Tibial nerve (tissue), 4 donors: Measurements from ENCODE around the gene RAB20. TPM values are rescaled to one million over a fixed set of nuclear protein-coding genes. Genes with fewer than 3 reads are reported as not detected.

Source experiments
- DNase-seq, 2 donors: peaks; one replicate each; pipeline ENCODE4 v3.0.0-alpha.2; 2019; ENCODE audit warnings: low spot score in 2 of 2
- H3K27ac ChIP-seq, 4 donors: fragments of 200-600 bp; sonication (generic) in 3 of 4; one replicate each; pipeline ENCODE4 v1.5.1; 2017 to 2019; ENCODE audit warnings: mild to moderate bottlenecking in 1 of 4
- H3K27me3 ChIP-seq, 2 donors: fragments of 200-600 bp; sonication (generic) in 1 of 2; one replicate each; pipeline versions ENCODE4 v1.5.1 to v1.6.0; 2017 to 2019
- H3K36me3 ChIP-seq, 3 donors: fragments of 200-600 bp; sonication (generic); one replicate each; pipeline ENCODE4 v1.5.1; 2018 to 2019
- H3K4me1 ChIP-seq, 4 donors: fragments of 200-600 bp; sonication (generic) in 3 of 4; one replicate each; pipeline ENCODE4 v1.5.1; 2017 to 2019
- H3K4me3 ChIP-seq, 4 donors: fragments of 200-600 bp; sonication (generic) in 3 of 4; one replicate each; pipeline ENCODE4 v1.5.1; 2017 to 2019; ENCODE audit warnings: mild to moderate bottlenecking in 1 of 4, moderate library complexity in 1 of 4
- H3K9me3 ChIP-seq, 4 donors: fragments of 200-600 bp; sonication (generic) in 3 of 4; one replicate each; pipeline ENCODE4 v1.5.1; 2017 to 2019
- CTCF ChIP-seq, 5 experiments: fragments of 200-600 bp in 3 of 5; fragments of 450-650 bp in 2 of 5; sonication (generic) in 3 of 5; IDR thresholded peaks; one replicate each; pipeline ENCODE4 v1.5.1; 2016 to 2019; ENCODE audit warnings: antibody characterized with exemption in 5 of 5, mild to moderate bottlenecking in 3 of 5, moderate library complexity in 2 of 5
- EP300 ChIP-seq, 2 donors: sonication (generic); formaldehyde crosslinking; IDR thresholded peaks; one replicate each; pipeline ENCODE4 v1.6.1; 2017; ENCODE audit warnings: antibody characterized with exemption in 2 of 2, mild to moderate bottlenecking in 1 of 2
- POLR2A ChIP-seq, 2 donors: fragments of 450-650 bp; IDR thresholded peaks; one replicate each; pipeline ENCODE4 v1.6.1; 2017; ENCODE audit warnings: antibody characterized with exemption in 2 of 2, mild to moderate bottlenecking in 2 of 2, moderate library complexity in 2 of 2
- whole genome bisulfite sequencing, 2 donors: methylation state at CpG; one replicate each; pipeline ENCODE4 v1.1.5; 2018; 5-methylcytosine and 5-hydroxymethylcytosine counted together
- total RNA-seq, 4 donors: library from RNA; depleted of rRNA; stranded (reverse); fragments of >200 nt; gene quantifications; one replicate each; pipeline ENCODE4 v1.1.0, GENCODE V29; 2016

The RAB20 gene
- total RNA-seq, 4 donors from 2014 or later, result 28.5 to 52.5 (median 30.2) TPM

- peak; percentile 30 to 33 for DNase-seq
- Histone ChIP-seq H3K27me3 (no peaks in the 10 kb centered on the region), H3K36me3 (peaks cover 4 to 96% (median 8%) of the 10 kb centered on the region in 3 donors), H3K9me3 (no peaks in the 10 kb centered on the region), H3K4me1 (peaks cover 0 to 42% (median 1%) of the 10 kb centered on the region in 4 donors), H3K27ac (peak overlapping the region; percentile 57 to 78 (median 69)), H3K4me3 (no peak overlapping the region)
- WGBS, 2 donors, result 44 to 56% methylated on average over 17 of the region's 17 CpGs
- TF ChIP-seq POLR2A (IDR thresholded peaks at IDR 0.05) (no peak), CTCF (IDR thresholded peaks at IDR 0.05) (no peak), EP300 (IDR thresholded peaks at IDR 0.05) (peak in 1 of 2 donors; percentile 48)
Observed at GRCh38 chr13:110506859-110507566, 54.5 kb downstream of the RAB20 start.

- H3K9me3 ChIP-seq, result no peaks in the 10 kb centered on the region
- no peaks in the 10 kb centered on the region for H3K27me3 ChIP-seq
- peaks cover 4 to 96% (median 8%) of the 10 kb centered on the region in 3 donors for H3K36me3 ChIP-seq
- TF ChIP-seq CTCF (IDR thresholded peaks at IDR 0.05), result no peak
- TF ChIP-seq EP300 (IDR thresholded peaks at IDR 0.05), result no peak
- no peak for TF ChIP-seq POLR2A (IDR thresholded peaks at IDR 0.05)
- peak overlapping the region in 3 of 4 donors; percentile 52 to 78 (median 68) for H3K27ac ChIP-seq
- no peak for DNase-seq
- H3K4me1 ChIP-seq, result peaks cover 0 to 42% (median 1%) of the 10 kb centered on the region in 4 donors
- 80 to 87% methylated on average over 18 of the region's 18 CpGs for WGBS, 2 donors
- H3K4me3 ChIP-seq, result no peak overlapping the region
Observed at GRCh38 chr13:110506396-110506795, 55.1 kb downstream of the RAB20 start.

- Histone ChIP-seq H3K27ac (no peak overlapping the region), H3K9me3 (peaks cover 0 to under 1% (median 0%) of the 10 kb centered on the region in 4 donors), H3K4me1 (peaks cover 0 to 38% (median 1%) of the 10 kb centered on the region in 4 donors), H3K4me3 (no peak overlapping the region), H3K27me3 (no peaks in the 10 kb centered on the region), H3K36me3 (peaks cover 4 to 98% (median 8%) of the 10 kb centered on the region in 3 donors)
- TF ChIP-seq EP300 (IDR thresholded peaks at IDR 0.05), result no peak
- no peak for DNase-seq
- WGBS, 2 donors, result 88 to 89% methylated on average over 10 of the region's 10 CpGs
Observed at GRCh38 chr13:110505594-110505993, 55.9 kb downstream of the RAB20 start.

GRCh38 chr13:110503979-110504499 lies 57.5 kb downstream of the RAB20 start:
- peak overlapping the region in 2 of 4 donors; percentile 39 to 55 for H3K27ac ChIP-seq
- no peak overlapping the region for H3K4me3 ChIP-seq
- DNase-seq, result no peak
- no peak for TF ChIP-seq POLR2A (IDR thresholded peaks at IDR 0.05)
- TF ChIP-seq EP300 (IDR thresholded peaks at IDR 0.05), result no peak
- TF ChIP-seq CTCF (IDR thresholded peaks at IDR 0.05), result no peak
- peaks cover 0 to 7% (median 0%) of the 10 kb centered on the region in 4 donors for H3K9me3 ChIP-seq
- WGBS, 2 donors, result 87 to 90% methylated on average over 17 to 18 of the region's 18 CpGs
- H3K27me3 ChIP-seq, result no peaks in the 10 kb centered on the region
- peaks cover 0 to 25% (median 1%) of the 10 kb centered on the region in 4 donors for H3K4me1 ChIP-seq
- peaks cover 4 to 99% (median 8%) of the 10 kb centered on the region in 3 donors for H3K36me3 ChIP-seq

- Histone ChIP-seq H3K27ac (peak overlapping the region in 2 of 4 donors; percentile 39 to 55), H3K36me3 (peaks cover 4 to 100% (median 6%) of the 10 kb centered on the region in 3 donors), H3K27me3 (no peaks in the 10 kb centered on the region), H3K4me1 (peaks cover 0 to 21% (median 1%) of the 10 kb centered on the region in 4 donors), H3K4me3 (no peak overlapping the region), H3K9me3 (peaks cover 0 to 7% (median 0%) of the 10 kb centered on the region in 4 donors)
- no peak for TF ChIP-seq POLR2A (IDR thresholded peaks at IDR 0.05)
- no peak for TF ChIP-seq EP300 (IDR thresholded peaks at IDR 0.05)
- TF ChIP-seq CTCF (IDR thresholded peaks at IDR 0.05), result no peak
- WGBS, 2 donors, result 70 to 85% methylated on average over 16 to 19 of the region's 20 CpGs
- no peak for DNase-seq
Observed at GRCh38 chr13:110503037-110503901, 58.3 kb downstream of the RAB20 start.
